Erythroblast (primary cell): ENCODE results near the gene FAM50B.

Experiments
- GATA1 ChIP-seq: IDR thresholded peaks from 2 replicates; pipeline ENCODE4 v1.6.1; 2011; ENCODE audit warnings: low read depth, mild to moderate bottlenecking, control low read depth, low read length, moderate library complexity
- POLR2A ChIP-seq: IDR thresholded peaks from 2 replicates; pipeline ENCODE4 v1.6.1; 2011; ENCODE audit warnings: mild to moderate bottlenecking, low read length

DNA sequence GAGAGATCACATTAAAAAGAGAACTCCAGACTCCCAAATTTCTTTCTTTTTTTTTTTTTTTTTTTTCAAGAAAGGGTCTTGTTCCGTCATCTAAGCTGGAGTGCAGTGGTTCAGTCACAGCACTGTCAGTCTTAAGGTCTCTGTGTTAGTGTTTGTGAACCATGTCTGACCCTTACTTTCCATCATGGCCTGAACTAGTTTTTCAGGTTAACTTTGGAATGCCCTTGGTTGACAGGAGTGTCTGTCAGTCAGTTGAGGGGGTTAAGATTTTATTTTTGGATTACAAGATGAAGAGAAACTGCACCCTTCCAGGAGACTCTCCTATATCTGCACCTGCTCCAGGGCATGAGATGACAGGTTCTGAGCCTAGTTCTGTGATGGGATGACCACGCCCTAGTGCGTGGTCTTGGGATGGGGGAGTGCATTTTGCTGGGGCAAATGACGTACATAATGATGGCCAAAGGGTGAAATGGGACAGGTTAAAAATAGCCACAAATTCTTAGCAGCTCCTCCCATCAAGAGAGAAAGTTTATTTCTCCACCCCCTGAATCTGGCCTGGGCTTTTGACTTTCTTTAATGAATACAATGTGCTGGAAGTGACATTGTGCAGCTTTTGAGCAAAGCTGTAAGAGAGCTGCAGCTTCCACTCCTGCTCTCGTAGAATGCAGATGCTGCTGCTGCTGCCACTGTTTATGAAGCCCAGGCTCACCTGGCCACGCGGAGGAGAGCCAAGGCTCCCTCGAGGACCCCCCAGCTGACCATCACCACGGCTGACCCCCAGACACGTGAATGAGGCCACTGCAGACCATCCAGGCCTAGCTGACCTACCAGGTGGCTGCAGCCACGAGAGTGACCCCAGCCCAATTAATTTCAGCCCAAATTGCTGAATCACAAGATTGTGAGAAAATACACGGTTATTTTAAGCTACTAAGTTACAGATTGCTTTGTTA lies 29.7 kb upstream of the FAM50B start:
- no peak for TF ChIP-seq POLR2A
- no peak for TF ChIP-seq GATA1
